Muscle layer of duodenum (tissue), 2 donors: Measurements from ENCODE around the gene P2RY1.
"Not testable (repeated sequence)": the region's sequence is repeated elsewhere in the genome, so short reads cannot be mapped to it uniquely, and the experiment has no call there.

Source experiments
- H3K27ac ChIP-seq: one replicate; pipeline ENCODE4 v1.7.0; 2013; ENCODE audit warnings: mild to moderate bottlenecking, low read length
- H3K27me3 ChIP-seq: one replicate; pipeline ENCODE4 v1.7.0; 2013; ENCODE audit warnings: low read depth, mild to moderate bottlenecking, control low read depth, low read length
- H3K36me3 ChIP-seq, 2 donors: one replicate each; pipeline ENCODE4 v1.7.0; 2013; ENCODE audit warnings: low read length in 2 of 2, control low read depth in 1 of 2, mild to moderate bottlenecking in 1 of 2; ENCODE audit not compliant: insufficient read depth in 2 of 2, control insufficient read depth in 1 of 2
- H3K4me1 ChIP-seq, 2 donors: one replicate each; pipeline ENCODE4 v1.7.0; 2013; ENCODE audit warnings: low read length in 2 of 2, mild to moderate bottlenecking in 2 of 2, control low read depth in 1 of 2, moderate library complexity in 1 of 2; ENCODE audit not compliant: insufficient read depth in 2 of 2, control insufficient read depth in 1 of 2
- H3K4me3 ChIP-seq, 2 donors: one replicate each; pipeline ENCODE4 v1.7.0; 2013; ENCODE audit warnings: low read length in 2 of 2, low read depth in 1 of 2, mild to moderate bottlenecking in 1 of 2
- H3K9me3 ChIP-seq, 2 donors: one replicate each; pipeline ENCODE4 v1.7.0; 2013; ENCODE audit warnings: low read length in 2 of 2, control low read depth in 1 of 2, mild to moderate bottlenecking in 1 of 2; ENCODE audit not compliant: control insufficient read depth in 1 of 2
- donor health status: healthy.

The P2RY1 gene

GRCh38 chr3:152841131-152841530 lies 6.2 kb downstream of the P2RY1 start:
- Histone ChIP-seq H3K27me3 (no peaks in the 10 kb centered on the region), H3K4me1 (peaks cover 0 to 2% of the 10 kb centered on the region in 2 donors), H3K36me3 (no peaks in the 10 kb centered on the region), H3K27ac (no peak overlapping the region), H3K9me3 (no peaks in the 10 kb centered on the region), H3K4me3 (no peak overlapping the region)

GRCh38 chr3:152842413-152842812 lies 7.5 kb downstream of the P2RY1 start:
- Histone ChIP-seq H3K27ac (no peak overlapping the region), H3K9me3 (no peaks in the 10 kb centered on the region), H3K36me3 (no peaks in the 10 kb centered on the region), H3K4me3 (no peak overlapping the region), H3K27me3 (no peaks in the 10 kb centered on the region), H3K4me1 (no peaks in the 10 kb centered on the region)

GRCh38 chr3:152843955-152844354 lies 9.0 kb downstream of the P2RY1 start:
- Histone ChIP-seq H3K27ac (no peak overlapping the region), H3K36me3 (no peaks in the 10 kb centered on the region), H3K4me3 (no peak overlapping the region), H3K27me3 (no peaks in the 10 kb centered on the region), H3K4me1 (no peaks in the 10 kb centered on the region), H3K9me3 (peaks cover 0 to 4% of the 10 kb centered on the region in 2 donors)

- H3K9me3 ChIP-seq, H3K4me3 ChIP-seq, H3K27ac ChIP-seq, H3K36me3 ChIP-seq, H3K27me3 ChIP-seq, H3K4me1 ChIP-seq: not testable (repeated sequence)
Measured at GRCh38 chr3:152846572-152847202, 11.8 kb downstream of the P2RY1 start.

GRCh38 chr3:152847599-152847998 lies 12.7 kb downstream of the P2RY1 start:
- not testable (repeated sequence) for H3K9me3 ChIP-seq

GRCh38 chr3:152849996-152850578 lies 15.2 kb downstream of the P2RY1 start:
- Histone ChIP-seq H3K9me3 (peaks cover 0 to 4% of the 10 kb centered on the region in 2 donors), H3K36me3 (no peaks in the 10 kb centered on the region), H3K4me3 (no peak overlapping the region), H3K27ac (no peak overlapping the region), H3K4me1 (no peaks in the 10 kb centered on the region), H3K27me3 (no peaks in the 10 kb centered on the region)

More at GRCh38 chr3:152847599-152847998, 12.7 kb downstream of the P2RY1 start:
- H3K4me1 ChIP-seq, H3K27me3 ChIP-seq, H3K36me3 ChIP-seq, H3K27ac ChIP-seq, H3K4me3 ChIP-seq: not testable (repeated sequence)

- H3K36me3 ChIP-seq, result no peaks in the 10 kb centered on the region
- no peaks in the 10 kb centered on the region for H3K4me1 ChIP-seq
- H3K4me3 ChIP-seq, result no peak overlapping the region
- H3K27me3 ChIP-seq, result no peaks in the 10 kb centered on the region
- no peak overlapping the region for H3K27ac ChIP-seq
- H3K9me3 ChIP-seq, result no peaks in the 10 kb centered on the region
Measured at GRCh38 chr3:152853196-152853595, 18.3 kb downstream of the P2RY1 start.

GRCh38 chr3:152857082-152857481 lies 22.2 kb downstream of the P2RY1 start:
- Histone ChIP-seq H3K9me3 (no peaks in the 10 kb centered on the region), H3K4me3 (no peak overlapping the region), H3K36me3 (no peaks in the 10 kb centered on the region), H3K27ac (no peak overlapping the region), H3K4me1 (no peaks in the 10 kb centered on the region), H3K27me3 (no peaks in the 10 kb centered on the region)

GRCh38 chr3:152858170-152858800 lies 23.4 kb downstream of the P2RY1 start:
- Histone ChIP-seq H3K9me3 (no peaks in the 10 kb centered on the region), H3K27me3 (no peaks in the 10 kb centered on the region), H3K4me1 (no peaks in the 10 kb centered on the region), H3K4me3 (no peak overlapping the region), H3K36me3 (no peaks in the 10 kb centered on the region), H3K27ac (no peak overlapping the region)

GRCh38 chr3:152860736-152861135 lies 25.8 kb downstream of the P2RY1 start:
- Histone ChIP-seq H3K27me3 (no peaks in the 10 kb centered on the region), H3K4me3 (no peak overlapping the region), H3K36me3 (no peaks in the 10 kb centered on the region), H3K27ac (no peak overlapping the region), H3K9me3 (no peaks in the 10 kb centered on the region), H3K4me1 (no peaks in the 10 kb centered on the region)

GRCh38 chr3:152865668-152866245 lies 30.8 kb downstream of the P2RY1 start:
- H3K36me3 ChIP-seq, result no peaks in the 10 kb centered on the region
- H3K4me3 ChIP-seq, result no peak overlapping the region
- no peak overlapping the region for H3K27ac ChIP-seq
- H3K27me3 ChIP-seq, result no peaks in the 10 kb centered on the region
- no peaks in the 10 kb centered on the region for H3K4me1 ChIP-seq
- no peaks in the 10 kb centered on the region for H3K9me3 ChIP-seq
